Panc1 (cell line): Measurements from ENCODE around the gene RDH13. TPM values are rescaled to one million over a fixed set of nuclear protein-coding genes. Genes with fewer than 3 reads are reported as not detected.
"Not testable (repeated sequence)": the region's sequence is repeated elsewhere in the genome, so short reads cannot be mapped to it uniquely, and the experiment has no call there.

Experiments
- ATAC-seq: fragments of 200-7000 bp; cut with Tn5 transposase; 2 replicates; pipeline ENCODE4 v1.9.1; 2020; ENCODE audit warnings: mild to moderate bottlenecking, moderate library complexity
- BruUV-seq: library from RNA; stranded (reverse); fragments of 400-500 nt; replicated peaks from 2 replicates; lab custom pipeline; 2021; lab: Mats Ljungman, UMichigan
- CTCF ChIA-PET: fragments of 300-600 bp; sonication (Branson Sonifier 250); formaldehyde crosslinking; loops from one replicate; lab custom pipeline; 2022; ENCODE audit warnings: antibody characterized with exemption; lab: Charles Lee
- POLR2A ChIA-PET: fragments of 300-600 bp; sonication (Branson Sonifier 250); formaldehyde crosslinking; loops from one replicate; lab custom pipeline; 2022; ENCODE audit warnings: antibody characterized with exemption; lab: Charles Lee
- DNase-seq: peaks from one replicate; pipeline ENCODE4 v3.0.0-alpha.2; 2010; ENCODE audit warnings: low read depth, low spot score
- H3K27ac ChIP-seq: 2 replicates; pipeline ENCODE4 v1.5.1; 2011; ENCODE audit warnings: mild to moderate bottlenecking, low read length, inconsistent platforms
- H3K27me3 ChIP-seq: fragments of 200-500 bp; sonication (Bioruptor generic); 2 replicates; pipeline ENCODE4 v1.6.0; 2014; ENCODE audit warnings: low read length, inconsistent platforms; ENCODE audit not compliant: control insufficient read depth, insufficient read depth
- H3K36me3 ChIP-seq: fragments of 200-500 bp; sonication (Bioruptor generic); 2 replicates; pipeline ENCODE4 v1.5.1; 2014; ENCODE audit warnings: inconsistent platforms, mild to moderate bottlenecking, low read length, moderate library complexity; ENCODE audit not compliant: control insufficient read depth, insufficient read depth
- H3K4me1 ChIP-seq: 2 replicates; pipeline ENCODE4 v1.5.1; 2011; ENCODE audit warnings: inconsistent platforms, mild to moderate bottlenecking, low read length, moderate library complexity; ENCODE audit not compliant: control insufficient read depth, insufficient read depth
- H3K4me3 ChIP-seq, 2 experiments: 2 replicates each; pipeline ENCODE4 v1.5.1; 2011 to 2012; ENCODE audit warnings: low read depth in 2 of 2, low read length in 2 of 2, mild to moderate bottlenecking in 2 of 2, inconsistent platforms in 1 of 2, moderate library complexity in 1 of 2
- H3K9me3 ChIP-seq: fragments of 200-500 bp; sonication (Bioruptor generic); 2 replicates; pipeline ENCODE4 v1.5.1; 2014; ENCODE audit warnings: low read depth, mild to moderate bottlenecking, inconsistent platforms, low read length, moderate library complexity; ENCODE audit not compliant: control insufficient read depth, insufficient read depth
- POLR2AphosphoS5 ChIP-seq: IDR thresholded peaks from 2 replicates; pipeline ENCODE4 v1.6.1; 2012; ENCODE audit warnings: mild to moderate bottlenecking, low read depth, low read length, moderate library complexity
- SIN3A ChIP-seq: IDR thresholded peaks from 2 replicates; pipeline ENCODE4 v1.6.1; 2012; ENCODE audit warnings: low read depth, mild to moderate bottlenecking, low read length, moderate library complexity, borderline replicate concordance; ENCODE audit not compliant: insufficient read depth
- TCF7L2 ChIP-seq: IDR thresholded peaks from 2 replicates; pipeline ENCODE4 v1.6.1; 2011; ENCODE audit warnings: mild to moderate bottlenecking, low read depth, low read length, inconsistent platforms
- in situ Hi-C: cut with HindIII; loops from 2 replicates; pipeline ENCODE4 v1.10.0; 2016; ENCODE audit warnings: low sequenced_read_pairs, low pct_unique_long_range_greater_than_20kb
- intact Hi-C: fragments of 100-400 bp; cut with micrococcal nuclease; formaldehyde crosslinking; loops from one replicate; pipeline ENCODE4 v1.10.0; 2022; ENCODE audit not compliant: unreplicated experiment
- total RNA-seq: library from RNA; stranded (reverse); gene quantifications from one replicate; pipeline ENCODE4 v1.2.1, GENCODE V29; 2021; ENCODE audit not compliant: unreplicated experiment
- TF ChIP-seq, protein P1 (sequence below), 2 experiments: IDR thresholded peaks; 2 replicates each; pipeline ENCODE4 v1.6.1; 2011 to 2012; ENCODE audit warnings: low read depth in 2 of 2, control low read depth in 1 of 2, low read length in 1 of 2, mild to moderate bottlenecking in 1 of 2, moderate library complexity in 1 of 2; ENCODE audit not compliant: insufficient read depth in 1 of 2
- TF ChIP-seq, protein P2 (sequence below): fragments of 450-650 bp; IDR thresholded peaks from 2 replicates; pipeline ENCODE4 v1.5.1; 2017; ENCODE audit warnings: mild to moderate bottlenecking

Gene RDH13
- total RNA-seq, 1 experiment from 2014 or later, result 37.8 TPM

DNA sequence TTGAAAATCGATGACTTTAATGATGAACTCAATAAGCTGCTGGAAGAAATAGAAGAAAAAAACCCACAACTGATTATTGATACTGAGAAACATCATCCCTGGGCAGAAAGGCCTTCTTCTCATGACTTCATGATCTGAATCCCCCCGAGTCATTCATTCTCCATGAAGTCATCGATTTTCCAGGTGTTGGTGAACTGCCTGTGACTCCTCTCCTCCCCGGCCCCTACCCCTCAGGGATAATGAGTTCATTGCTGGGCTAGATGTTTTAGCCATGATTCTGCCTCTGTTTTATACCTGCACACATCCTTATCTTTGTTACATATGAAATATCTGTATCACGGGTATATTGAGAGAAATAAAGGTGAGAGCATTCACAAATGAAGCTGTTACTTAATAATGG is 62.2 kb downstream of the RDH13 start:
- intact Hi-C loops (no loop called here), in situ Hi-C loops (no loop called here)
- ChIA-PET CTCF (no interaction called here), POLR2A (interaction anchor here (0.7 kb wide), 1 partner anchor 290 kb away, joined by 3 read pairs; no protein-coding TSS in a partner anchor)
- Histone ChIP-seq H3K27me3 (no peaks in the 10 kb centered on the region), H3K4me3 (no peak overlapping the region), H3K27ac (no peak overlapping the region), H3K36me3 (no peaks in the 10 kb centered on the region), H3K9me3 (peaks cover 1% of the 10 kb centered on the region; the same call in 1 of the 2 replicates), H3K4me1 (no peaks in the 10 kb centered on the region)
- no TSS peak for BruUV-seq
- TF ChIP-seq TCF7L2 (no peak), SIN3A (no peak), POLR2AphosphoS5 (no peak)
- TF ChIP-seq, protein P1, sequence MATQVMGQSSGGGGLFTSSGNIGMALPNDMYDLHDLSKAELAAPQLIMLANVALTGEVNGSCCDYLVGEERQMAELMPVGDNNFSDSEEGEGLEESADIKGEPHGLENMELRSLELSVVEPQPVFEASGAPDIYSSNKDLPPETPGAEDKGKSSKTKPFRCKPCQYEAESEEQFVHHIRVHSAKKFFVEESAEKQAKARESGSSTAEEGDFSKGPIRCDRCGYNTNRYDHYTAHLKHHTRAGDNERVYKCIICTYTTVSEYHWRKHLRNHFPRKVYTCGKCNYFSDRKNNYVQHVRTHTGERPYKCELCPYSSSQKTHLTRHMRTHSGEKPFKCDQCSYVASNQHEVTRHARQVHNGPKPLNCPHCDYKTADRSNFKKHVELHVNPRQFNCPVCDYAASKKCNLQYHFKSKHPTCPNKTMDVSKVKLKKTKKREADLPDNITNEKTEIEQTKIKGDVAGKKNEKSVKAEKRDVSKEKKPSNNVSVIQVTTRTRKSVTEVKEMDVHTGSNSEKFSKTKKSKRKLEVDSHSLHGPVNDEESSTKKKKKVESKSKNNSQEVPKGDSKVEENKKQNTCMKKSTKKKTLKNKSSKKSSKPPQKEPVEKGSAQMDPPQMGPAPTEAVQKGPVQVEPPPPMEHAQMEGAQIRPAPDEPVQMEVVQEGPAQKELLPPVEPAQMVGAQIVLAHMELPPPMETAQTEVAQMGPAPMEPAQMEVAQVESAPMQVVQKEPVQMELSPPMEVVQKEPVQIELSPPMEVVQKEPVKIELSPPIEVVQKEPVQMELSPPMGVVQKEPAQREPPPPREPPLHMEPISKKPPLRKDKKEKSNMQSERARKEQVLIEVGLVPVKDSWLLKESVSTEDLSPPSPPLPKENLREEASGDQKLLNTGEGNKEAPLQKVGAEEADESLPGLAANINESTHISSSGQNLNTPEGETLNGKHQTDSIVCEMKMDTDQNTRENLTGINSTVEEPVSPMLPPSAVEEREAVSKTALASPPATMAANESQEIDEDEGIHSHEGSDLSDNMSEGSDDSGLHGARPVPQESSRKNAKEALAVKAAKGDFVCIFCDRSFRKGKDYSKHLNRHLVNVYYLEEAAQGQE (IDR thresholded peaks at IDR 0.05; ENCODE audit: insufficient read depth in 1 of 2, low read depth in 2 of 2, low read length in 1 of 2), result no peak
- TF ChIP-seq, protein P2, sequence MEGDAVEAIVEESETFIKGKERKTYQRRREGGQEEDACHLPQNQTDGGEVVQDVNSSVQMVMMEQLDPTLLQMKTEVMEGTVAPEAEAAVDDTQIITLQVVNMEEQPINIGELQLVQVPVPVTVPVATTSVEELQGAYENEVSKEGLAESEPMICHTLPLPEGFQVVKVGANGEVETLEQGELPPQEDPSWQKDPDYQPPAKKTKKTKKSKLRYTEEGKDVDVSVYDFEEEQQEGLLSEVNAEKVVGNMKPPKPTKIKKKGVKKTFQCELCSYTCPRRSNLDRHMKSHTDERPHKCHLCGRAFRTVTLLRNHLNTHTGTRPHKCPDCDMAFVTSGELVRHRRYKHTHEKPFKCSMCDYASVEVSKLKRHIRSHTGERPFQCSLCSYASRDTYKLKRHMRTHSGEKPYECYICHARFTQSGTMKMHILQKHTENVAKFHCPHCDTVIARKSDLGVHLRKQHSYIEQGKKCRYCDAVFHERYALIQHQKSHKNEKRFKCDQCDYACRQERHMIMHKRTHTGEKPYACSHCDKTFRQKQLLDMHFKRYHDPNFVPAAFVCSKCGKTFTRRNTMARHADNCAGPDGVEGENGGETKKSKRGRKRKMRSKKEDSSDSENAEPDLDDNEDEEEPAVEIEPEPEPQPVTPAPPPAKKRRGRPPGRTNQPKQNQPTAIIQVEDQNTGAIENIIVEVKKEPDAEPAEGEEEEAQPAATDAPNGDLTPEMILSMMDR, result no peak
- no peak for DNase-seq
- ATAC-seq, result no peak

DNA sequence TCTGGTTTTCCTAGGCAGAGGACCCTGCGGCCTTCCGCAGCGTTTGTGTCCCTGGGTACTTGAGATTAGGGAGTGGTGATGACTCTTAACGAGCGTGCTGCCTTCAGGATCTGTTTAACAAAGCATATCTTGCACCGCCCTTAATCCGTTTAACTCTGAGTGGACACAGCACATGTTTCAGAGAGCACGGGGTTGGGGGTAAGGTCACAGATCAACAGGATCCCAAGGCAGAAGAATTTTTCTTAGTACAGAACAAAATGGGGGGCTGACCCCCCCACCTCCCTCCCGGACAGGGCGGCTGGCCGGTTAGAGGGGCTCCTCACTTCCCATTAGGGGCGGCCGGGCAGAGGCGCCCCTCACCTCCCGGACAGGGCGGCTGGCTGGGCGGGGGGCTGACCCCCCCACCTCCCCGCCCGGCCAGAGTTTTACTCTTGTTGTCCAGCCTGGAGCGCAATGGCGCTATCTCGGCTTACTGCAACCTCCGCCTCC is 64.2 kb downstream of the RDH13 start:
- H3K27me3 ChIP-seq, BruUV-seq, H3K4me1 ChIP-seq, DNase-seq, ATAC-seq, H3K27ac ChIP-seq, H3K36me3 ChIP-seq, H3K4me3 ChIP-seq, POLR2A ChIA-PET, H3K9me3 ChIP-seq, intact Hi-C loops: not testable (repeated sequence)
- CTCF ChIA-PET, result interaction anchor here (0.6 kb wide), 1 partner anchor 143 kb away, joined by 4 read pairs; no protein-coding TSS in a partner anchor
- in situ Hi-C loops, result loop anchor here (10.0 kb wide), 1 partner anchor 74 kb away; no protein-coding TSS in a partner anchor

DNA sequence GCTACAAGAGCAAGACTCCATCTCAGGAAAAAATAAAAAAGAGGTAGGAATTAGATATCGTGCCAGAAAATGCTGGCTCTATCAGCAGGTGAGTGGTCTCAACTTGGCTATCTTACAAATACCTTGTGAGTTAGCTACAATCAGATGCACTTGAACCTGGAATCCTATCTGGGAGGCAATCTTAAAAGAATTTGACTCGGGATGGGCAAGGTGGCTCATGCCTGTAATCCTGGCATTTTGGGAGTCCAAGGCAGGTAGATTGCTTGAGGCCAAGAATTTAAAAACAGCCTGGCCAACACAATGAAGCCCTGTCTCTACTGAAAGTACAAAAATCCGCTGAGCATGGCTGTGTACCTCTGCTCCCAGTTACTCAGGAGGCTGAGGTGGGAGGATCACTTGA is 67.4 kb downstream of the RDH13 start:
- DNase-seq (no peak), ATAC-seq (no peak)
- H3K4me3 ChIP-seq, result no peak overlapping the region
- no peaks in the 10 kb centered on the region for H3K36me3 ChIP-seq
- ChIA-PET POLR2A (interaction anchor here (0.6 kb wide), 1 partner anchor 13 kb away, joined by 3 read pairs; no protein-coding TSS in a partner anchor), CTCF (no interaction called here)
- in situ Hi-C loops, result loop anchor here (10.0 kb wide), 1 partner anchor 71 kb away; no protein-coding TSS in a partner anchor
- no peak overlapping the region for H3K27ac ChIP-seq
- no peaks in the 10 kb centered on the region for H3K4me1 ChIP-seq
- intact Hi-C loops, result no loop called here
- no TSS peak for BruUV-seq
- TF ChIP-seq SIN3A, result no peak
- TF ChIP-seq POLR2AphosphoS5, result no peak
- TF ChIP-seq, protein P1 (IDR thresholded peaks at IDR 0.05; ENCODE audit: insufficient read depth in 1 of 2, low read depth in 2 of 2, low read length in 1 of 2), result no peak
- TF ChIP-seq, protein P2, result no peak
- TF ChIP-seq TCF7L2, result no peak
- H3K27me3 ChIP-seq, result no peaks in the 10 kb centered on the region
- H3K9me3 ChIP-seq, result no peaks in the 10 kb centered on the region
